SU-DHL-6 (cell line): Measurements from ENCODE around the gene NT5C1A.

Experiments used
- H2AFZ ChIP-seq: fragments of 200-600 bp; sonication (generic); 2 replicates; pipeline ENCODE4 v1.6.1; 2014; ENCODE audit warnings: low read depth, mild to moderate bottlenecking, moderate library complexity, mixed read lengths, antibody characterized with exemption, low read length; ENCODE audit not compliant: severe bottlenecking
- H3F3A ChIP-seq: fragments of 200-600 bp; shearing (Covaris generic); 2 replicates; pipeline ENCODE4 v1.6.0; 2016; ENCODE audit warnings: antibody characterized with exemption, mild to moderate bottlenecking; ENCODE audit not compliant: insufficient read depth
- H3K27ac ChIP-seq: fragments of 200-600 bp; sonication (generic); 2 replicates; pipeline ENCODE4 v1.5.1; 2016; ENCODE audit warnings: low read depth, mild to moderate bottlenecking, low read length, moderate library complexity, mixed read lengths
- H3K27me3 ChIP-seq: fragments of 200-600 bp; sonication (generic), shearing (Covaris generic); 2 replicates; pipeline ENCODE4 v1.6.0; 2014; ENCODE audit warnings: mild to moderate bottlenecking, low read length
- H3K36me3 ChIP-seq: fragments of 200-600 bp; sonication (generic); 2 replicates; pipeline ENCODE4 v1.6.1; 2014; ENCODE audit warnings: mild to moderate bottlenecking, low read length, mixed read lengths
- H3K4me2 ChIP-seq: fragments of 300-600, 200-600 bp; shearing (Covaris generic), sonication (generic); 2 replicates; pipeline ENCODE4 v1.6.0; 2014; ENCODE audit warnings: low read length, low read depth, mild to moderate bottlenecking; ENCODE audit not compliant: poor library complexity, severe bottlenecking
- H3K4me3 ChIP-seq: fragments of 200-600 bp; sonication (generic); 2 replicates; pipeline ENCODE4 v1.5.1; 2014; ENCODE audit warnings: antibody characterized with exemption, low read length, mild to moderate bottlenecking, mixed read lengths; ENCODE audit not compliant: insufficient read depth, poor library complexity, severe bottlenecking
- H3K79me2 ChIP-seq: fragments of 200-600 bp; sonication (generic); 2 replicates; pipeline ENCODE4 v1.6.1; 2014; ENCODE audit warnings: mild to moderate bottlenecking, low read length, moderate library complexity; ENCODE audit not compliant: insufficient read depth
- H3K9ac ChIP-seq: fragments of 200-600 bp; sonication (generic); 2 replicates; pipeline ENCODE4 v1.7.0; 2014; ENCODE audit warnings: mild to moderate bottlenecking, low read length
- H3K9me2 ChIP-seq: fragments of 200-600 bp; sonication (generic); replicated peaks from 2 replicates; pipeline ENCODE4 v1.6.1; 2014; ENCODE audit warnings: low read length; ENCODE audit not compliant: insufficient read depth
- H3K9me3 ChIP-seq: fragments of 200-600 bp; sonication (generic); 2 replicates; pipeline ENCODE4 v1.6.1; 2014; ENCODE audit warnings: low read length, mixed read lengths; ENCODE audit not compliant: insufficient read depth
- H4K20me1 ChIP-seq: fragments of 200-600 bp; sonication (generic); 2 replicates; pipeline ENCODE4 v1.6.1; 2014; ENCODE audit warnings: low read depth, mild to moderate bottlenecking, antibody characterized with exemption, low read length, moderate library complexity, mixed read lengths
- EZH2phosphoT487 ChIP-seq: fragments of 200-600 bp; sonication (generic), shearing (Covaris generic); conservative IDR thresholded peaks from 2 replicates; pipeline ENCODE4 v1.6.1; 2018; ENCODE audit warnings: mild to moderate bottlenecking, antibody characterized with exemption, low read length, moderate library complexity, mixed read lengths
- TF ChIP-seq, protein P1 (sequence below): fragments of 200-600 bp; sonication (generic); IDR thresholded peaks from one replicate; pipeline ENCODE4 v1.5.1; 2017; ENCODE audit warnings: antibody characterized with exemption, mild to moderate bottlenecking, low read length, moderate library complexity; ENCODE audit not compliant: insufficient read depth, poor library complexity, severe bottlenecking

Gene NT5C1A

GRCh38 chr1:39692152-39693074, 20.5 kb upstream of the NT5C1A start:
- Histone ChIP-seq H3K27me3 (no peaks in the 10 kb centered on the region), H3K4me2 (no peak overlapping the region), H3K27ac (no peak overlapping the region), H3K4me3 (no peak overlapping the region), H2AFZ (no peak overlapping the region), H3K9me2 (no peaks in the 10 kb centered on the region), H4K20me1 (no peaks in the 10 kb centered on the region), H3K79me2 (no peaks in the 10 kb centered on the region), H3K36me3 (no peaks in the 10 kb centered on the region), H3F3A (no peaks in the 10 kb centered on the region), H3K9ac (no peak overlapping the region), H3K9me3 (no peaks in the 10 kb centered on the region)
- TF ChIP-seq, protein P1, sequence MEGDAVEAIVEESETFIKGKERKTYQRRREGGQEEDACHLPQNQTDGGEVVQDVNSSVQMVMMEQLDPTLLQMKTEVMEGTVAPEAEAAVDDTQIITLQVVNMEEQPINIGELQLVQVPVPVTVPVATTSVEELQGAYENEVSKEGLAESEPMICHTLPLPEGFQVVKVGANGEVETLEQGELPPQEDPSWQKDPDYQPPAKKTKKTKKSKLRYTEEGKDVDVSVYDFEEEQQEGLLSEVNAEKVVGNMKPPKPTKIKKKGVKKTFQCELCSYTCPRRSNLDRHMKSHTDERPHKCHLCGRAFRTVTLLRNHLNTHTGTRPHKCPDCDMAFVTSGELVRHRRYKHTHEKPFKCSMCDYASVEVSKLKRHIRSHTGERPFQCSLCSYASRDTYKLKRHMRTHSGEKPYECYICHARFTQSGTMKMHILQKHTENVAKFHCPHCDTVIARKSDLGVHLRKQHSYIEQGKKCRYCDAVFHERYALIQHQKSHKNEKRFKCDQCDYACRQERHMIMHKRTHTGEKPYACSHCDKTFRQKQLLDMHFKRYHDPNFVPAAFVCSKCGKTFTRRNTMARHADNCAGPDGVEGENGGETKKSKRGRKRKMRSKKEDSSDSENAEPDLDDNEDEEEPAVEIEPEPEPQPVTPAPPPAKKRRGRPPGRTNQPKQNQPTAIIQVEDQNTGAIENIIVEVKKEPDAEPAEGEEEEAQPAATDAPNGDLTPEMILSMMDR: no peak
- no peak for TF ChIP-seq EZH2phosphoT487

DNA sequence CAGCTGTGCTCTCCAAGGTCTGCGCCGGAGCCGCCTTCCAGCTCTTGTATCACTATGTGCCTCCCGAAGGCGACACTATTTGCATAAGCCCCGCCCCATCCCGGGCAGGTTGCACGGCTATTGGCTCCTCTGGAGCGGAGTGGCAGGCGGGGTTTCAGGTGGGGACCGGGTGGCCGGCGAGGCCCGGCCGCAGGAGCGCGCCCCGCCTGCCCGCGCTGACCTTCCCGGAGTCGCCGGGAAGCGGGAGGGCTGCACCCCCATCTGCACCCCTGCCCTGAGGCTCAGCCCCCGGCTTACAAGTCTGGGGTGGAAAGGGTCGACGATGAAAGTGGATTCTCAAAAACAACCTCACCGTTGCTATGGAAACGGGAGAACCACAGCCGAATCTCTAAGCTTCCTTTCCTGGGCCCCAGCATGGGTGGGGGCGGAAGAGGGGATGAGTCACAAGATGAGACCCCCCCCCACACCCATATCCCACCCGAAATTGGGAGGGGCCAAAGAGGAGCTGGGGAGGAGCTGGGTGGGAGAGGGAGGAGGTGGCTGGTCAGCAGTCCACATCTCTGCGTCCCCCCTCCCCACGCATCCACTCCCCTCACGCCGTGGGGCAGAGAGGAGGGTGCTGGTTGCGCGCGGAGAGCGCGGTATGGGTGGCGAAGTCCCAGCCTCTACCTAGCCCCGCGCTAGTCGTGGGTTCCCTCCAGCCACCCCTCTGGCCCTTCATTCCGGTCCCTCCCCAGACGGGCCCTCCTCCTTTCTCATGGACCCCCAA, 19.7 kb upstream of the NT5C1A start, which contains the start of gene HPCAL4:
Gene HPCAL4 (minus strand): TSS at position 51 of the 769 bp plus-strand sequence. CDS start 6,830 bp downstream, outside the sequence.
- Histone ChIP-seq H3K4me2 (peak within 1 kb of the TSS; percentile 51), H4K20me1 (no peaks in the 10 kb centered on the region), H3K27me3 (no peaks in the 10 kb centered on the region)

GRCh38 chr1:39690794-39691382, 19.0 kb upstream of the NT5C1A start:
- H3K9ac ChIP-seq: no peak overlapping the region

More for the DNA sequence above, 19.7 kb upstream of the NT5C1A start, which contains the start of gene HPCAL4:
- TF ChIP-seq, protein P1: no peak
- no peak for TF ChIP-seq EZH2phosphoT487
- H2AFZ ChIP-seq: no peak within 1 kb of the TSS
- H3K27ac ChIP-seq: no peak within 1 kb of the TSS
- H3K9me3 ChIP-seq: no peaks in the 10 kb centered on the region
- no peaks in the 10 kb centered on the region for H3F3A ChIP-seq
- H3K79me2 ChIP-seq: no peaks in the 10 kb centered on the region
- no peaks in the 10 kb centered on the region for H3K36me3 ChIP-seq
- H3K9ac ChIP-seq: no peak within 1 kb of the TSS
- H3K4me3 ChIP-seq: peak within 1 kb of the TSS; percentile 46
- H3K9me2 ChIP-seq: no peaks in the 10 kb centered on the region

More at GRCh38 chr1:39690794-39691382, 19.0 kb upstream of the NT5C1A start:
- no peak overlapping the region for H3K27ac ChIP-seq
- H4K20me1 ChIP-seq: no peaks in the 10 kb centered on the region
- H3K9me3 ChIP-seq: no peaks in the 10 kb centered on the region
- H3K36me3 ChIP-seq: no peaks in the 10 kb centered on the region
- peak overlapping the region; percentile 51 for H3K4me2 ChIP-seq
- no peak overlapping the region for H2AFZ ChIP-seq
- H3K9me2 ChIP-seq: no peaks in the 10 kb centered on the region
- TF ChIP-seq, protein P1: no peak
- no peak for TF ChIP-seq EZH2phosphoT487
- no peaks in the 10 kb centered on the region for H3F3A ChIP-seq
- H3K27me3 ChIP-seq: no peaks in the 10 kb centered on the region
- no peak overlapping the region for H3K4me3 ChIP-seq
- no peaks in the 10 kb centered on the region for H3K79me2 ChIP-seq
